ENCODE results near the gene RASGRP4. TPM values are rescaled to one million over a fixed set of nuclear protein-coding genes. Genes with fewer than 3 reads are reported as not detected.

The RASGRP4 gene
- total RNA-seq, 1 donor from 2014 or later: not detected

DNA sequence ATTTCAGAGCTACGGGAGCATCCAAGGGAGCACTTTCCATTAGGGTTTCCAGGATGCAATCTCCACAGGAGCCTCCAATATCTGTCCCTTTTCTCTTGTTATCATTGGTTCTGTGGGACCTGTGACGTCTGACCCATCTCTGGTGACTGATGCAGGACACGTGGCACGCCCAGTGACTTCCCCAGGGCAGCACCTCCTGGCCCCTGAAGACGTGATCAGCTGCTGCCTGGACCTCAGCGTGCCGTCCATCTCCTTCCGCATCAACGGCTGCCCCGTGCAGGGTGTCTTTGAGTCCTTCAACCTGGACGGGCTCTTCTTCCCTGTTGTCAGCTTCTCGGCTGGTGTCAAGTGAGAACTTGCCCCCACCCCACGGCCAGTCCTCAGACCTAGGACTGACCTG, 33.0 kb upstream of the RASGRP4 start:
- no peak overlapping the region for H3K4me3 Mint-ChIP-seq (ENCODE audit: unreplicated experiment)
- TF ChIP-seq CTCF (IDR thresholded peaks at IDR 0.05): no peak

DNA sequence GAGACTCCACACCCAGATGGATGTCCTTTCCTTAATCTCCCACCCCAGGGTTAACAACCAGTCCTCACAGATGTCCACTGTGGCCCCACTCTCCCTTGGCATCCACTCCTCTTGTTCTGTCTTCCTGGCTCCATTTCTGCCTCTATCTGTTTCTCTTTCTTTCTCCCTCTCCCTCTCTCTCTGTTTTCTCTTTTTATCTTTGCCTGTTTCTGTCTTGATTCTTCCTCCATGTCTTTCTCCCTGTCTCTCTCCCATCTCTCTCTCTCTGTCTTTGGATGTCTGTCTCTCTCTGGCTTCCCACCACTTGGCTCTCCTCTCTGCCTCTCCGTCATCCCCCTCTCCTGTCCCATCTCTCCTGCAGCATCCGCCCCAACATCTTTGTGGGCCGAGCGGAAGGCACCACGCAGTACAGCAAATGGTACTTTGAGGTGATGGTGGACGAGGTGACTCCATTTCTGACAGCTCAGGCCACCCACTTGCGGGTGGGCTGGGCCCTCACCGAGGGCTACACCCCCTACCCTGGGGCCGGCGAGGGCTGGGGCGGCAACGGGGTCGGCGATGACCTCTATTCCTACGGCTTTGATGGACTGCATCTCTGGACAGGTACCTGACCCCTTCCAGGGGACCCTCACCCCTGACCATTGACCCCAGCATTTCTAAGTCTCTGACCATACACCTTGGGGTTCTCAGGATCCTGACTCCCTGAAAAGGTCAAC, 31.8 kb upstream of the RASGRP4 start:
- no peak overlapping the region for H3K4me3 Mint-ChIP-seq (ENCODE audit: unreplicated experiment)
- TF ChIP-seq CTCF (IDR thresholded peaks at IDR 0.05): no peak
- peaks cover 10% of the 10 kb centered on the region for H3K9me3 Mint-ChIP-seq (ENCODE audit: unreplicated experiment)

More for the DNA sequence above, 33.0 kb upstream of the RASGRP4 start:
- no peaks in the 10 kb centered on the region for H3K4me1 Mint-ChIP-seq (ENCODE audit: unreplicated experiment)
- H3K27me3 Mint-ChIP-seq (ENCODE audit: unreplicated experiment): no peaks in the 10 kb centered on the region
- H3K36me3 Mint-ChIP-seq (ENCODE audit: unreplicated experiment): no peaks in the 10 kb centered on the region
- H3K27ac Mint-ChIP-seq (ENCODE audit: unreplicated experiment): no peak overlapping the region
- H3K9me3 Mint-ChIP-seq (ENCODE audit: unreplicated experiment): peaks cover 10% of the 10 kb centered on the region
- no peak for DNase-seq (ENCODE audit: extremely low spot score, unreplicated experiment)

DNA sequence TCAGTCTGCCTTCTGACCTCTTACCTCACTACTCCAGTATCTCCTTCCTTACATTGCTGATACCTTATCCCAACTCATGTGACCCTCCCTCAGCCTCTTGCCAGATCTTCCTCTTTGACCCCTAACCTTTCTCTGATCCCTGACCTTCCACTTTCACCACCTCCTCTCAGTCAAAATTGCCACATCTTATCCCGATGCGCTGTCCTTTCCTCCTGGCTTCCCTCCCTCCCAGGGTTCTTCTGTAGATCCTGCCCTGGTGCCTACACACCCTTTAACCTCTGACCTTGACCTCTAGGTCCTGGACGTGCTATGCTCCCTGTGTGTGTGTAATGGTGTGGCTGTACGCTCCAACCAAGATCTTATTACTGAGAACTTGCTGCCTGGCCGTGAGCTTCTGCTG, 31.2 kb upstream of the RASGRP4 start:
- H3K36me3 Mint-ChIP-seq (ENCODE audit: unreplicated experiment): no peaks in the 10 kb centered on the region
- peaks cover 10% of the 10 kb centered on the region for H3K9me3 Mint-ChIP-seq (ENCODE audit: unreplicated experiment)
- no peaks in the 10 kb centered on the region for H3K4me1 Mint-ChIP-seq (ENCODE audit: unreplicated experiment)
- no peaks in the 10 kb centered on the region for H3K27me3 Mint-ChIP-seq (ENCODE audit: unreplicated experiment)
- TF ChIP-seq CTCF (IDR thresholded peaks at IDR 0.05): no peak
- no peak overlapping the region for H3K27ac Mint-ChIP-seq (ENCODE audit: unreplicated experiment)
- no peak for DNase-seq (ENCODE audit: extremely low spot score, unreplicated experiment)
- H3K4me3 Mint-ChIP-seq (ENCODE audit: unreplicated experiment): no peak overlapping the region

More for the DNA sequence above, 31.8 kb upstream of the RASGRP4 start:
- Mint-ChIP-seq H3K27me3 (ENCODE audit: unreplicated experiment) (no peaks in the 10 kb centered on the region), H3K27ac (ENCODE audit: unreplicated experiment) (no peak overlapping the region), H3K36me3 (ENCODE audit: unreplicated experiment) (no peaks in the 10 kb centered on the region), H3K4me1 (ENCODE audit: unreplicated experiment) (no peaks in the 10 kb centered on the region)
- no peak for DNase-seq (ENCODE audit: extremely low spot score, unreplicated experiment)

- no peak overlapping the region for H3K4me3 Mint-ChIP-seq (ENCODE audit: unreplicated experiment)
- TF ChIP-seq CTCF (IDR thresholded peaks at IDR 0.05): no peak
- H3K27ac Mint-ChIP-seq (ENCODE audit: unreplicated experiment): no peak overlapping the region
- no peaks in the 10 kb centered on the region for H3K36me3 Mint-ChIP-seq (ENCODE audit: unreplicated experiment)
- H3K4me1 Mint-ChIP-seq (ENCODE audit: unreplicated experiment): no peaks in the 10 kb centered on the region
- peaks cover 6% of the 10 kb centered on the region for H3K9me3 Mint-ChIP-seq (ENCODE audit: unreplicated experiment)
- H3K27me3 Mint-ChIP-seq (ENCODE audit: unreplicated experiment): peaks cover 4% of the 10 kb centered on the region
- no peak for DNase-seq (ENCODE audit: extremely low spot score, unreplicated experiment)
Observed at GRCh38 chr19:38455031-38455430, 29.0 kb upstream of the RASGRP4 start.

DNA sequence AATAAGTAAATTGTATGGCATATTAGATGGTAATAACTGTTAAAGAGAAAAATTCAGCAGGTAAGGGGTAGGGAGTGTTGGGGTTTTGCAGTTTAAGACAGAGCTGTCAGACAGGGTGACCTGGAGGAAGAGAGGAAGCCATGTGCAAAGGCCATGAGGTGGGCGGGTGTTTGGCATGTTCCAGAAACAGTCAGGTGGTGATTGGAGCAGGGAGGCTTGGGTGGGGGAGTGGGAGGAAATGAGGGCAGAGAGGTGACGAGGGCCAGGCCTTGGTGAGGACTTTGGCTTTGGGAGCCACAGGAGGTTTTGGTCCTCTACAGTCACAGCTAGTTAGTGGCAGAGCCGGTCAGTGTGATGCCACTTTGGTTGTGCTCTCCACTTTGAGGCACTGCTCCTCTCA, 27.6 kb upstream of the RASGRP4 start:
- Mint-ChIP-seq H3K36me3 (ENCODE audit: unreplicated experiment) (no peaks in the 10 kb centered on the region), H3K9me3 (ENCODE audit: unreplicated experiment) (no peaks in the 10 kb centered on the region), H3K4me3 (ENCODE audit: unreplicated experiment) (no peak overlapping the region), H3K4me1 (ENCODE audit: unreplicated experiment) (no peaks in the 10 kb centered on the region), H3K27ac (ENCODE audit: unreplicated experiment) (no peak overlapping the region), H3K27me3 (ENCODE audit: unreplicated experiment) (peaks cover 14% of the 10 kb centered on the region)
- TF ChIP-seq CTCF (IDR thresholded peaks at IDR 0.05): no peak
- DNase-seq (ENCODE audit: extremely low spot score, unreplicated experiment): no peak
